ENCODE data around the gene NAT9.

NAT9 gene

GRCh38 chr17:74759941-74760340, 16.2 kb downstream of the NAT9 start:
- DNase-seq, result no peak

- no peak for DNase-seq
Measured at GRCh38 chr17:74759243-74759801, 16.8 kb downstream of the NAT9 start.

GRCh38 chr17:74758848-74759168, 17.3 kb downstream of the NAT9 start:
- peak; percentile 41 for DNase-seq

GRCh38 chr17:74757931-74758847, 18.0 kb downstream of the NAT9 start:
- DNase-seq, result no peak

GRCh38 chr17:74757502-74757901, 18.6 kb downstream of the NAT9 start:
- DNase-seq, result no peak

GRCh38 chr17:74756891-74757290, 19.3 kb downstream of the NAT9 start:
- DNase-seq, result no peak

GRCh38 chr17:74755533-74755932, 20.6 kb downstream of the NAT9 start:
- DNase-seq, result no peak

- DNase-seq, result no peak
Measured at GRCh38 chr17:74754832-74755231, 21.3 kb downstream of the NAT9 start.

- no peak for DNase-seq
Measured at GRCh38 chr17:74752822-74753401, 23.2 kb downstream of the NAT9 start.

GRCh38 chr17:74752415-74752814, 23.7 kb downstream of the NAT9 start:
- no peak for DNase-seq

- DNase-seq, result no peak
Measured at GRCh38 chr17:74750327-74751069, 25.6 kb downstream of the NAT9 start.

GRCh38 chr17:74750039-74750326, 26.2 kb downstream of the NAT9 start:
- DNase-seq, result no peak

GRCh38 chr17:74749279-74750038, 26.7 kb downstream of the NAT9 start:
- no peak for DNase-seq

GRCh38 chr17:74748529-74749278, 27.4 kb downstream of the NAT9 start, which contains the start of gene NHERF1:
Gene NHERF1, plus strand, starts transcription at chr17:74748628. Its CDS starts 219 bp downstream, at chr17:74748847.
- DNase-seq, result peak; percentile 90

- DNase-seq, result no peak
Measured at GRCh38 chr17:74748279-74748528, 27.9 kb downstream of the NAT9 start.

- DNase-seq, result no peak
Measured at GRCh38 chr17:74746922-74747321, 29.2 kb downstream of the NAT9 start.

- DNase-seq, result no peak
Measured at GRCh38 chr17:74746376-74746775, 29.8 kb downstream of the NAT9 start.

- DNase-seq, result no peak
Measured at GRCh38 chr17:74745548-74746177, 30.5 kb downstream of the NAT9 start.

GRCh38 chr17:74744714-74745547, 31.2 kb downstream of the NAT9 start:
- DNase-seq, result peak; percentile 40

GRCh38 chr17:74744349-74744713, 31.8 kb downstream of the NAT9 start:
- no peak for DNase-seq

- no peak for DNase-seq
Measured at GRCh38 chr17:74743755-74744154, 32.4 kb downstream of the NAT9 start.

Measured in NCI-H1694 treated with DMSO at 0.1 percent for 48 hours (cell line).